HCT116 (cell line): ENCODE results near the gene WNT3A.

ENCODE experiments used
- CEBPB ChIP-seq: IDR thresholded peaks from 2 replicates; pipeline ENCODE4 v1.6.1; 2012; ENCODE audit warnings: low read depth
- EZH2 ChIP-seq: fragments of 200-600 bp; sonication (generic); IDR thresholded peaks from 2 replicates; pipeline ENCODE4 v1.6.1; 2017; ENCODE audit warnings: antibody characterized with exemption, mixed run types
- JUND ChIP-seq: IDR thresholded peaks from 2 replicates; pipeline ENCODE4 v1.6.1; 2012
- POLR2A ChIP-seq: IDR thresholded peaks from 2 replicates; pipeline ENCODE4 v1.7.0; 2011; ENCODE audit warnings: borderline replicate concordance; ENCODE audit not compliant: insufficient read depth, insufficient read length; ENCODE audit errors: extremely low read depth
- POLR2AphosphoS5 ChIP-seq: IDR thresholded peaks from 2 replicates; pipeline ENCODE4 v1.6.1; 2011; ENCODE audit warnings: mild to moderate bottlenecking, low read depth, low read length, moderate library complexity
- RAD21 ChIP-seq: IDR thresholded peaks from 2 replicates; pipeline ENCODE4 v1.6.1; 2012; ENCODE audit warnings: low read depth, mild to moderate bottlenecking
- REST ChIP-seq: IDR thresholded peaks from 2 replicates; pipeline ENCODE4 v1.6.1; 2012; ENCODE audit warnings: low read depth
- SIN3A ChIP-seq: IDR thresholded peaks from 2 replicates; pipeline ENCODE4 v1.6.1; 2012; ENCODE audit warnings: low read depth
- SRF ChIP-seq: IDR thresholded peaks from 2 replicates; pipeline ENCODE4 v1.6.1; 2012; ENCODE audit warnings: low read depth
- TCF7L2 ChIP-seq: IDR thresholded peaks from 2 replicates; pipeline ENCODE4 v1.7.0; 2011; ENCODE audit warnings: borderline replicate concordance, inconsistent platforms; ENCODE audit not compliant: insufficient read depth, insufficient read length; ENCODE audit errors: extremely low read depth
- ZFX ChIP-seq: fragments of 450-650 bp; IDR thresholded peaks from 2 replicates; pipeline ENCODE4 v1.6.1; 2017
- TF ChIP-seq, protein P1 (sequence below), 3 experiments: fragments of 200-600 bp in 1 of 3; sonication (generic) in 1 of 3; IDR thresholded peaks in 2 of 3; conservative IDR thresholded peaks in 1 of 3; 2 replicates each; pipeline ENCODE4 v1.5.1; 2012 to 2017; ENCODE audit warnings: low read depth in 2 of 3, low read length in 2 of 3, antibody characterized with exemption in 1 of 3, borderline replicate concordance in 1 of 3, control low read depth in 1 of 3, mild to moderate bottlenecking in 1 of 3, mixed read lengths in 1 of 3, mixed run types in 1 of 3, moderate library complexity in 1 of 3; ENCODE audit not compliant: insufficient read depth in 1 of 3
- TF ChIP-seq, protein P2 (sequence below): IDR thresholded peaks from 2 replicates; pipeline ENCODE4 v1.6.1; 2012

GRCh38 chr1:228041316-228041715 lies 34.5 kb downstream of the WNT3A start:
- no peak for TF ChIP-seq JUND
- TF ChIP-seq, protein P1, sequence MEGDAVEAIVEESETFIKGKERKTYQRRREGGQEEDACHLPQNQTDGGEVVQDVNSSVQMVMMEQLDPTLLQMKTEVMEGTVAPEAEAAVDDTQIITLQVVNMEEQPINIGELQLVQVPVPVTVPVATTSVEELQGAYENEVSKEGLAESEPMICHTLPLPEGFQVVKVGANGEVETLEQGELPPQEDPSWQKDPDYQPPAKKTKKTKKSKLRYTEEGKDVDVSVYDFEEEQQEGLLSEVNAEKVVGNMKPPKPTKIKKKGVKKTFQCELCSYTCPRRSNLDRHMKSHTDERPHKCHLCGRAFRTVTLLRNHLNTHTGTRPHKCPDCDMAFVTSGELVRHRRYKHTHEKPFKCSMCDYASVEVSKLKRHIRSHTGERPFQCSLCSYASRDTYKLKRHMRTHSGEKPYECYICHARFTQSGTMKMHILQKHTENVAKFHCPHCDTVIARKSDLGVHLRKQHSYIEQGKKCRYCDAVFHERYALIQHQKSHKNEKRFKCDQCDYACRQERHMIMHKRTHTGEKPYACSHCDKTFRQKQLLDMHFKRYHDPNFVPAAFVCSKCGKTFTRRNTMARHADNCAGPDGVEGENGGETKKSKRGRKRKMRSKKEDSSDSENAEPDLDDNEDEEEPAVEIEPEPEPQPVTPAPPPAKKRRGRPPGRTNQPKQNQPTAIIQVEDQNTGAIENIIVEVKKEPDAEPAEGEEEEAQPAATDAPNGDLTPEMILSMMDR (IDR thresholded peaks at IDR 0.05 in 2 of 3, conservative IDR thresholded peaks at IDR 0.05 in 1 of 3; ENCODE audit: borderline replicate concordance in 1 of 3, insufficient read depth in 1 of 3, low read depth in 2 of 3, low read length in 2 of 3) = no peak
- no peak for TF ChIP-seq CEBPB
- TF ChIP-seq REST = no peak
- TF ChIP-seq POLR2A = no peak
- TF ChIP-seq, protein P2, sequence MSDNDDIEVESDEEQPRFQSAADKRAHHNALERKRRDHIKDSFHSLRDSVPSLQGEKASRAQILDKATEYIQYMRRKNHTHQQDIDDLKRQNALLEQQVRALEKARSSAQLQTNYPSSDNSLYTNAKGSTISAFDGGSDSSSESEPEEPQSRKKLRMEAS = no peak
- no peak for TF ChIP-seq SIN3A
- no peak for TF ChIP-seq RAD21
- TF ChIP-seq POLR2AphosphoS5 = no peak
- no peak for TF ChIP-seq SRF
- no peak for TF ChIP-seq EZH2
- no peak for TF ChIP-seq ZFX
- no peak for TF ChIP-seq TCF7L2
